GM10266 (cell line): ENCODE data around the gene SCRN1.
"Not testable (repeated sequence)": the region's sequence is repeated elsewhere in the genome, so short reads cannot be mapped to it uniquely, and the experiment has no call there.

ENCODE experiments used
- DNase-seq: peaks from one replicate; pipeline ENCODE4 v3.0.0; 2012; ENCODE audit errors: extremely low spot score
- TF ChIP-seq, protein P1 (sequence below): IDR thresholded peaks from 2 replicates; pipeline ENCODE4 v1.5.1; 2012; ENCODE audit warnings: mild to moderate bottlenecking, low read depth; ENCODE audit not compliant: control insufficient read depth, insufficient read depth; ENCODE audit errors: missing control alignments

SCRN1 gene

DNA sequence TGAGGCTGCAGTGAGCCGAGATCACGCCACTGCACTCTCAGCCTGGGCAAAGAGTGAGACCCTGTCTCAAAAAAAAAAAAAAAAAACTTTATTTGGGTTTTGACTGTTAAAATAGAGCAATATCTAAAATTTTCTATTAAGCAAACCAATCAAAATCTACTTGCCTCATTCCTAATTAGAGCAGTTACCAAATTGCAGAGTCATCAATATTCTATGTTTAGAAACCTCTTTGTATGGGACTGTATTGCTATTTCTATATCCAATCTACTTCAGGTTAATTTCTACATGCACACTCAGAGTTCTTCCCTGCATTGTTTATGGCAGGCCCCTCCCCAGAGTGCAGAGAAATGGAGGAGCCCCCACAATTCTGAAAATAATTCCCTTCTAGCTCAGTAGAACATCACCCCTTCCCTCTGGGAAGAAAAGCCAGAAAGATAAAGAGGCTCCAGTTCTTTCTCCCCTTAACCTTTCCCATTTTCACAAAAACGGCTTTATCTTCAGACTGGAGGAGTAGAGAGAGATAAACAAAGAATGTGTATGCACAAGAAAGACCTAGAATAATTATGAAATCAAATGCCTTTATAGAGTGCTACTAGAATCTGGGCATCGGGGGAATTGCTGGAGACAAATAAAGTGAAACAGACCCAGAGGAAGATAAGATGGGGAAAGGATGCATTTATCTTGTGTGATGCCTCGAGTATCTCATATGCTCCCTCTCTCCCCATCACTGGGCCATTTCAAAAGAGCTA, 17.9 kb downstream of the SCRN1 start:
- DNase-seq = no peak
- TF ChIP-seq, protein P1, sequence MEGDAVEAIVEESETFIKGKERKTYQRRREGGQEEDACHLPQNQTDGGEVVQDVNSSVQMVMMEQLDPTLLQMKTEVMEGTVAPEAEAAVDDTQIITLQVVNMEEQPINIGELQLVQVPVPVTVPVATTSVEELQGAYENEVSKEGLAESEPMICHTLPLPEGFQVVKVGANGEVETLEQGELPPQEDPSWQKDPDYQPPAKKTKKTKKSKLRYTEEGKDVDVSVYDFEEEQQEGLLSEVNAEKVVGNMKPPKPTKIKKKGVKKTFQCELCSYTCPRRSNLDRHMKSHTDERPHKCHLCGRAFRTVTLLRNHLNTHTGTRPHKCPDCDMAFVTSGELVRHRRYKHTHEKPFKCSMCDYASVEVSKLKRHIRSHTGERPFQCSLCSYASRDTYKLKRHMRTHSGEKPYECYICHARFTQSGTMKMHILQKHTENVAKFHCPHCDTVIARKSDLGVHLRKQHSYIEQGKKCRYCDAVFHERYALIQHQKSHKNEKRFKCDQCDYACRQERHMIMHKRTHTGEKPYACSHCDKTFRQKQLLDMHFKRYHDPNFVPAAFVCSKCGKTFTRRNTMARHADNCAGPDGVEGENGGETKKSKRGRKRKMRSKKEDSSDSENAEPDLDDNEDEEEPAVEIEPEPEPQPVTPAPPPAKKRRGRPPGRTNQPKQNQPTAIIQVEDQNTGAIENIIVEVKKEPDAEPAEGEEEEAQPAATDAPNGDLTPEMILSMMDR = no peak

DNA sequence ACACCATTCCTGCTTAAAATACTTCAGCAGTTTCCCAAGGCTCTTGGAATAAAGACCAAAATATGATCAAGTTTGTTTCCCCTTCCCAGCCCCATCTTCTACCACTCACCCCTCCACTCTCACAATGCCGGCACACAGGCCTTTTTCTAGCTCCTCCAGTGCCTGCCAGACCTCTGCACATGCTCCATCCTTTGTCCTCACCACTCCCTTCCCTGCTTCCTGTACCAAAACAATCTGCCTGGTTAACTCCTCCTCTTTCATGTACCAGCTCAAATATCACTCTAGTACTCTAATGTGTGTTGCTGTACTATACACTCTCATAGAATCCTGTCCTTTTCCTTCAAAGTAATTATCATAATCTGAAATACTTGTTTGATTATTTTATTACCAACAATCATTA, 19.4 kb downstream of the SCRN1 start:
- TF ChIP-seq, protein P1 = no peak
- no peak for DNase-seq

DNA sequence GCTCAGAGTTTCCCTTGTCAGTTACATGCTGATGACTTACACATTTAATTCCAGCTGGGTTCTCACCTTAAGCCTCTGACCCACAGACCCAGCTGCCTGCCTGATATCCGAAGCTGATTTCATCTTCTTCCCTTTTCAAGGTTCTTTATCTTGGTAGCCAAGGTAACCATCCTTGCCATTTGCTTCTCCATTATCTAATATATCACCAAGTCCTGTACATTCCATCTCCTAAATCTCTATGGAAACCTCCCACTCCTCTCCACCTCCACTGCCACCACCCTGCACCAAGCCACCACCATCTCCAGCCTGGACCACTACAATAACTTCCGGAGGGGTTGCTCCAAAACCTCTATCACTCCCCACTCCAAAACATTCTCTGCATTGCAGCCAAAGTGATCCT, 19.9 kb downstream of the SCRN1 start:
- TF ChIP-seq, protein P1 = no peak
- no peak for DNase-seq

DNA sequence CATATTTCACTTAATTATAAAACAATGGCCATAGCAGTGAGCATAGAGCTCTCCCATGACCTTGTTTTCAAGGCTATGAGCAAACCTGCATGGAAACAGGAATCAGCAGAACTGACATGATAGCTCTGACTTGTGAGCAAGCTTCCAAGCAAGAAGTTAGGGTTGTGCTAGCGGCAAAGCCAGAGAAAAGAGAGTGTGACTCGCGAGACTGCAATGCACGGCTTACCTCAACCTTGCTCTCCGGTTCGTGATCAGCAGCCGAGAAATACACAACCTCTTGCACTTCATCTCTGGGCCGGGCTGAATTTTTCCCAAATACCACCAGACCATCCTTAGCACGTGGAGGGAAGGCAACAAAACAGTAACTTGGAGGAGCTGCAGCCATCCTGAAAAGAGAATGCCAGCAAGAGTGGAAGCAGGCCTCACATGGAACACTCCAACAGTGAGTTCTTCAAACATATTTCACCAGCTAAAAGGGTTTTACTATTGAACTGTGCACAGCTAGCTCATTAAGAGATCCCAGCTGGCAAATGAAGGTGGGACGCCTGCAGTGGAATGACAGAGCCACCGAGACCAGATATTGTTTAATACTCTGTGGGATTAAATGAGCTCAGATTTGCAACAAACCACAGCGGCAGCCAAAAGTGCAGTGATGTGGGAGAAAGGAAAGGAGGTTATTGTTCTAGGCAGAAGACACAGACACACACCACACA, 20.8 kb downstream of the SCRN1 start:
- TF ChIP-seq, protein P1 = no peak
- no peak for DNase-seq

DNA sequence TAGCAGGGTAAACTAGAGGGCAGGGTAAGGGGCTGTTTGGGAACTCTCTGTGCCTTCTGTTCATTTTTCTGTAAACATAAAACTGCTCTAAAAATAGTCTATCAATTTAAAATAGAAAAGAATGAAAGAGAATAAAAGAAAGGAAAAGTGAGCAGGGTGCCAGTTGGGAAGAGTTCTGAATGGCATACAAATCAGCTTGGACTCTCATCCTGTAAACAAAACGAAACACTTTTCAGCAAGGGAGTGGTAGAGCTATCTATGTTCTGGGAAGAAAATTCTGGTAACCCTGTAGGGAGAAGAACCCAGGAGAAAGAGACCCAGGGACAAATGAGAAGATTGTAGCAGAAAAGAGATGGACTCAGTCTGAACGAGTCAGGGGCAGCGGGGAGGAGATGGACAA, 24.6 kb downstream of the SCRN1 start:
- no peak for DNase-seq
- TF ChIP-seq, protein P1 = no peak

DNA sequence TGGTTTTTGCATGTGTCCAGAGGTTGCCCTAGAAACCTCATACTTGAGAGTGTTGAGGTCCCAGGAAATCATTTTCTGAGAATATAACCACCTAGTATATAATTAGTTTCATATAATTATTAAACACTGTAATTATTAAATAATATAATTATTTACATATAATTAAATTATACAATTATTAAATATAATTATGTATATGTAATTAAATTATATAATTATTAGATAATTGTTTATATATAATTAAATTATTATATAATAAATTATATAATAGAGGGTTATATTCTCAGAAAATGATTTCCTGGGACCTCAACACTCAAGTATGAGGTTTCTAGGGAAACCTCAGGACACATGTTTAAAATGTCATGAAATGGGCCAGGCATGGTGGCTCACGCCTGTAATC, 27.6 kb downstream of the SCRN1 start:
- TF ChIP-seq, protein P1 = no peak
- no peak for DNase-seq

DNA sequence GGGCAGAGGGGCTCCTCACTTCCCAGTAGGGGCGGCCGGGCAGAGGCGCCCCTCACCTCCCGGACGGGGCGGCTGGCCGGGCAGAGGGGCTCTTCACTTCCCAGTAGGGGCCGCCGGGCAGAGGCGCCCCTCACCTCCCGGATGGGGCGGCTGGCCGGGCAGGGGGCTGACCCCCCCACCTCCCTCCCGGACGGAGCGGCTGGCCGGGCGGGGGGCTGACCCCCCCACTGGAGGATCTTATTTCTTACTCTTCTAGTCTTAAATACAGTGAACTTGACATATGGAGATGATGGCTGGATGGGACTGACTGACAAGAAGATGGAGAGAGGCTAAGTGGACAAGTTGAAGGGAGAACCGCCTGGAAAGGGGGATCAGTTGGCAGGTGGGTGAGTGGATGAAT, 28.0 kb downstream of the SCRN1 start:
- not testable (repeated sequence) for DNase-seq
